Mucosa of descending colon (tissue), 3 donors: ENCODE results near the gene FAM168A. TPM values are rescaled to one million over a fixed set of nuclear protein-coding genes. Genes with fewer than 3 reads are reported as not detected.

Experiments
- ATAC-seq: fragments of 200-7000 bp; cut with Tn5 transposase; one replicate; pipeline ENCODE4 v1.9.1; 2020; ENCODE audit warnings: mild to moderate bottlenecking, moderate library complexity
- DNase-seq, 3 donors: peaks; one replicate each; pipeline ENCODE4 v3.0.0-alpha.2; 2020
- H3K36me3 ChIP-seq: fragments of 200-600 bp; one replicate; pipeline ENCODE4 v1.8.0; 2021; ENCODE audit warnings: low read depth, mild to moderate bottlenecking
- H3K4me1 ChIP-seq: fragments of 200-600 bp; one replicate; pipeline ENCODE4 v1.8.0; 2021; ENCODE audit warnings: low read depth, mild to moderate bottlenecking
- H3K4me3 ChIP-seq: fragments of 200-600 bp; one replicate; pipeline ENCODE4 v1.8.0; 2021; ENCODE audit warnings: mild to moderate bottlenecking
- H3K9me3 ChIP-seq: fragments of 200-600 bp; one replicate; pipeline ENCODE4 v1.8.0; 2021; ENCODE audit warnings: mild to moderate bottlenecking
- intact Hi-C, 2 donors: fragments of 100-400 bp; cut with DNase I in 1 of 2; cut with micrococcal nuclease in 1 of 2; formaldehyde crosslinking; loops; one replicate each; pipeline versions ENCODE4 v1.11.0 to v1.11.1; 2022; cut with DNase I, micrococcal nuclease
- total RNA-seq, 3 donors: library from RNA; stranded (reverse); fragmentation: NEBNext Ultra II Directional in 2 of 3; extraction: Animal tissue kit (Norgen Biotek cat#: 25700) in 2 of 3; gene quantifications; one replicate each; pipeline versions ENCODE4 v1.2.1 to v1.2.4, GENCODE V29; 2021 to 2023
- TF ChIP-seq, protein P1 (sequence below): fragments of 200-600 bp; IDR thresholded peaks from one replicate; pipeline ENCODE4 v1.8.0; 2022; ENCODE audit warnings: antibody characterized with exemption, mild to moderate bottlenecking
- donor health status: DM: no; HTN: no; CAD: no; lungs with moderate emphysema.
- donor health status: DM: no; HTN: no; CAD: no.
- donor health status: DM: no; HTN: yes; CAD: no.

FAM168A gene
- total RNA-seq, 3 donors from 2014 or later = 16.6 to 46.4 (median 19.9) TPM

DNA sequence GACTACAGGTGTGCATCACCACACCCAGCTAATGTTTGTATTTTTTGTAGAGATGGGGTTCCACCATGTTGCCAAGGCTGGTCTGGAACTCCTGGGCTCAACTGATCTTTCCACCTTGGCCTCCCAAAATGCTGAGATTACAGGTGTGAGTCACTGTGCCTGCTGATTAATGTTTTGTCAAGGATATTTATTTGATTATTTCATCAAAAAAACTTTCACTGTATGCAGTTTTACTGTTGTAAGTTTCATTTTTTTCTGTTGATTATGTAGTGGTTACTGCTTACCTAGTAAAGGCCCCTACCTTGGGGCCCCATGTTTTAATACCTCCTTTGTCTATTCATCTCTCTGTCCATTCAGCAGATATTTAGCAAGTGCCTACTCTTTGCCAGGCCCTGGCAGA lies 16.7 kb upstream of the FAM168A start:
- no peaks in the 10 kb centered on the region for H3K4me1 ChIP-seq
- H3K9me3 ChIP-seq = no peaks in the 10 kb centered on the region
- intact Hi-C loops = no loop called here
- ATAC-seq (no peak), DNase-seq (no peak)
- no peak overlapping the region for H3K4me3 ChIP-seq
- TF ChIP-seq, protein P1, sequence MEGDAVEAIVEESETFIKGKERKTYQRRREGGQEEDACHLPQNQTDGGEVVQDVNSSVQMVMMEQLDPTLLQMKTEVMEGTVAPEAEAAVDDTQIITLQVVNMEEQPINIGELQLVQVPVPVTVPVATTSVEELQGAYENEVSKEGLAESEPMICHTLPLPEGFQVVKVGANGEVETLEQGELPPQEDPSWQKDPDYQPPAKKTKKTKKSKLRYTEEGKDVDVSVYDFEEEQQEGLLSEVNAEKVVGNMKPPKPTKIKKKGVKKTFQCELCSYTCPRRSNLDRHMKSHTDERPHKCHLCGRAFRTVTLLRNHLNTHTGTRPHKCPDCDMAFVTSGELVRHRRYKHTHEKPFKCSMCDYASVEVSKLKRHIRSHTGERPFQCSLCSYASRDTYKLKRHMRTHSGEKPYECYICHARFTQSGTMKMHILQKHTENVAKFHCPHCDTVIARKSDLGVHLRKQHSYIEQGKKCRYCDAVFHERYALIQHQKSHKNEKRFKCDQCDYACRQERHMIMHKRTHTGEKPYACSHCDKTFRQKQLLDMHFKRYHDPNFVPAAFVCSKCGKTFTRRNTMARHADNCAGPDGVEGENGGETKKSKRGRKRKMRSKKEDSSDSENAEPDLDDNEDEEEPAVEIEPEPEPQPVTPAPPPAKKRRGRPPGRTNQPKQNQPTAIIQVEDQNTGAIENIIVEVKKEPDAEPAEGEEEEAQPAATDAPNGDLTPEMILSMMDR = no peak
- no peaks in the 10 kb centered on the region for H3K36me3 ChIP-seq

DNA sequence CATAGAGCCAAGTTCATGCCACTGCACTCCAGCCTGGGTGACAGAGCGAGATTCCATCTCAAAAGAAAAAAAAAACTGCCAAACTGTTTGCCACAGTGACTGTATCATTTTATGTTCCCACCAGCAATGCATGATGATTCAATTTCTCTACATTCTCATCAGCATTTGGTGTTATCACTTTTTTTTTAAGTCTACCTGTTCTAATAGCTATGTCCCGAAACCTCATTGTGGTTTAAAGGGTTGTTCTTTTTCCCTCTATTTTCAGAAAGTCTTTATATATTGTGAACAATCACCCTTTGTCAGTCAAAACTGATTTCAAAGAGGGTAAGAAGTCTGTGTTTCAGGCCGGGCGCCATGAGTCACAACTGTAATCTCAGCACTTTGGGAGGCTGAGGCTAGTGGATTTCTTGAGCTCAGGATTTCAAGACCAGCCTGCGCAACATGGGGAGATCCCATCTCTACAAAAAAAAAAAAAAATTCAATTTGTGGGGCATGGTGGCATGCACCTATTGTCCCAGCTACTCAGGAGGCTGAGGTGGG lies 14.8 kb upstream of the FAM168A start:
- no peaks in the 10 kb centered on the region for H3K36me3 ChIP-seq
- TF ChIP-seq, protein P1 = no peak
- H3K4me3 ChIP-seq = no peak overlapping the region
- intact Hi-C loops = no loop called here
- no peaks in the 10 kb centered on the region for H3K4me1 ChIP-seq
- DNase-seq (no peak), ATAC-seq (no peak)
- H3K9me3 ChIP-seq = no peaks in the 10 kb centered on the region

DNA sequence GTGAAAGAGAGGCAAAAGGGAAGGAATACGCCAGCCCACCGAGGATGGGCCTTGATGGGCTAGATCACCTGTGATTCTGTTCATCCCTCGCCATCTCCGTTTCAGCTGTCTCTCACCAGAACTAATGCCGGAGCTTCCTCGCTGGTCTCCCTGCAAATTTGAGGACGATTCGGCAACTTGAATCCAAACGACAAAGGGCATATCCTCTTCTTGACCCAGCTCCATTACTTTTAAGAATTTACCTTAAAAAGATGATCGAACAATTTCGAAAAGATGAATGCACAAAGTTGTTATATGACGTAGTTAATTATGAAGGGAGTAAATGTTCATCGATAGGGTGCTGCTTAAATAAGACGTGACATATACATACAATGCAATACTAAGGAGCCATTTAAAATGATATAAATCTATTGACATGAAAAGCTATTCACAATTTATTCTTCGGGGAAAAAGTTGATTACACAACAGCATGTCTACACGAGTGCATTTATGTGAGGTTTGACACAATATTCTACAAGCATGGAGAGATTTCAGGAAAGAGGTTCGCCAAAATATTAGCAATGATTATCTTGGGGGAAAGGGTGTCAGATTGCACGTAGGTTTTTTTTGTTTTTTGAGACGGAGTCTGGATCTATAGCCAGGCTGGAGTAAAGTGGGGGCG lies 937 bp upstream of the FAM168A start:
- Histone ChIP-seq H3K4me1 (peaks cover 8% of the 10 kb centered on the region), H3K9me3 (no peaks in the 10 kb centered on the region), H3K36me3 (no peaks in the 10 kb centered on the region), H3K4me3 (peak overlapping the region; percentile 65)
- no peak for DNase-seq
- intact Hi-C loops = no loop called here
- TF ChIP-seq, protein P1 = no peak
- no peak for ATAC-seq

DNA sequence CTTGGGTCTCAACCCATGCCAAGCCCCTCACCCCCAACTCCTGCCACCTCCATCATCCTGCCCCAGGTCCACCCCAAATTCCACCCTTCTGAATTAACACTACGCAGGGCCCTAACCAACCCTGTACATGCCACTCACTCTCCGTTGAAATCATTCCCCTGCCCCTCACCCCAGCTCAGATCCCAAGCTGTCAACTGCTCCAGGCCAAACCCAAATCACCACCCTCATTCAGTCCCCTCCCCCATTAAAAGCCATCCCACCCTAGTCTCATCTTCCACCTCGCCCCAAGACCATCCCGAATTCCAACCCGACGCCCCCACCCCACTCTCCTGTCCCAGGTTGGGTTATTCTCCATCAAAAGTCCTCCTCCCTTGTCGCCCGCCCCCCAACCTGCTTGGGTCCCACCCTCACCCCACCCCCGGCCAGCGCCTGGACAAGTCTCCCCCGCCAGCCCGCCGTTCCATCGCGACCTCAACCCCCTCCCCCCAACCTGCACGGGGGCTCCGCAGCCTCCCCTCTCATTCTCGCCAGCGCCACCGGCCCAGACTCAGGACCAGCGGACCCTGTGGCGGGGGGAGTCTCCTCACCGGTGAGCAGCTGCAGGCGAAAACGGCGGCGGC lies 466 bp downstream of the FAM168A start:
- TF ChIP-seq, protein P1 = no peak
- ATAC-seq = no peak
- no peak for DNase-seq

DNA sequence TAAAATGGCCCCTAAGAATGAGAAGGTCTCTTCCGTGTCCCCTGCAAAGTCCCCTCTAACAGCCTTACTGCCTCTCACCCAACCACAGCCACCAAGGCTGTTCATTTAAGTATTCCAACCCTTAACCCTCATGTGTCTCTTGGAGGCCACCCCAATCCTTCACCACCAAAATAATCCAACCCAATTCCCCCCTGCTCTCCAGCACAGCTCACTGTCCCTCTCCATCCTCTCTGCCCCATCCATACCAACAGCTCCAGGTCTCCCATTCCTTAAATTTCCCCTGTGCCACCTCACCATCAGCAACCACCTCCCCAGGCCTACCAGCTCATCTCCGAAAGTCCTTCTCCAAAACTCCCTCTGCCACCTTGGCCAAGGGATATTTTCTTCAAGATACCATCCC lies 1.4 kb downstream of the FAM168A start:
- H3K4me3 ChIP-seq = no peak overlapping the region
- H3K36me3 ChIP-seq = no peaks in the 10 kb centered on the region
- peaks cover 8% of the 10 kb centered on the region for H3K4me1 ChIP-seq
- no peak for ATAC-seq
- TF ChIP-seq, protein P1 = no peak
- DNase-seq = no peak
- no peaks in the 10 kb centered on the region for H3K9me3 ChIP-seq
- intact Hi-C loops = no loop called here

More for the DNA sequence above, 466 bp downstream of the FAM168A start:
- Histone ChIP-seq H3K36me3 (no peaks in the 10 kb centered on the region), H3K4me3 (peak overlapping the region; percentile 65), H3K4me1 (peaks cover 8% of the 10 kb centered on the region), H3K9me3 (no peaks in the 10 kb centered on the region)
- intact Hi-C loops = no loop called here
